ENCODE measurements around the gene SPARCL1.

The SPARCL1 gene

GRCh38 chr4:87566276-87566675 is 37.1 kb upstream of the SPARCL1 start:
- no peak for TF ChIP-seq CTCF (IDR thresholded peaks at IDR 0.05; ENCODE audit: insufficient read depth, low read depth, low read length, missing control alignments)
- no peak for DNase-seq (ENCODE audit: low read depth)
- no peak overlapping the region for H3K4me3 ChIP-seq (ENCODE audit: low read length)

GRCh38 chr4:87565746-87566145 is 36.6 kb upstream of the SPARCL1 start:
- H3K4me3 ChIP-seq (ENCODE audit: low read length): no peak overlapping the region
- TF ChIP-seq CTCF (IDR thresholded peaks at IDR 0.05; ENCODE audit: insufficient read depth, low read depth, low read length, missing control alignments): no peak
- no peak for DNase-seq (ENCODE audit: low read depth)

- H3K4me3 ChIP-seq (ENCODE audit: low read length): no peak overlapping the region
- no peak for TF ChIP-seq CTCF (IDR thresholded peaks at IDR 0.05; ENCODE audit: insufficient read depth, low read depth, low read length, missing control alignments)
- DNase-seq (ENCODE audit: low read depth): peak; percentile 52
Measured at GRCh38 chr4:87560802-87561201, 31.6 kb upstream of the SPARCL1 start.

- TF ChIP-seq CTCF (IDR thresholded peaks at IDR 0.05; ENCODE audit: insufficient read depth, low read depth, low read length, missing control alignments): no peak
- no peak overlapping the region for H3K4me3 ChIP-seq (ENCODE audit: low read length)
- DNase-seq (ENCODE audit: low read depth): no peak
Measured at GRCh38 chr4:87559090-87559837, 30.1 kb upstream of the SPARCL1 start.

- TF ChIP-seq CTCF (IDR thresholded peaks at IDR 0.05; ENCODE audit: insufficient read depth, low read depth, low read length, missing control alignments): no peak
- DNase-seq (ENCODE audit: low read depth): peak; percentile 74
- no peak overlapping the region for H3K4me3 ChIP-seq (ENCODE audit: low read length)
Measured at GRCh38 chr4:87557348-87557747, 28.2 kb upstream of the SPARCL1 start.

- DNase-seq (ENCODE audit: low read depth): peak; percentile 98
- peak; percentile 13 for TF ChIP-seq CTCF (IDR thresholded peaks at IDR 0.05; ENCODE audit: insufficient read depth, low read depth, low read length, missing control alignments)
Measured at GRCh38 chr4:87555773-87556619, 26.8 kb upstream of the SPARCL1 start.

More at GRCh38 chr4:87555773-87556619, 26.8 kb upstream of the SPARCL1 start:
- no peak overlapping the region for H3K4me3 ChIP-seq (ENCODE audit: low read length)

All from epithelial cell of esophagus (primary cell).